H9 (cell line): ENCODE measurements around the gene MRPL55. TPM values are rescaled to one million over a fixed set of nuclear protein-coding genes. Genes with fewer than 3 reads are reported as not detected.

Experiments
- DNase-seq: peaks from one replicate; pipeline ENCODE4 v3.0.0-alpha.2; 2017
- H2AFZ ChIP-seq: one replicate; pipeline ENCODE4 v1.6.1; 2013; ENCODE audit warnings: mild to moderate bottlenecking, low read length, control low read depth, moderate library complexity
- H2AK5ac ChIP-seq: 2 replicates; pipeline ENCODE4 v1.6.1; 2013; ENCODE audit warnings: low read length, control low read depth, mixed read lengths; ENCODE audit not compliant: insufficient read length
- H2BK120ac ChIP-seq: one replicate; pipeline ENCODE4 v1.6.1; 2013; ENCODE audit warnings: low read depth, mild to moderate bottlenecking, low read length, control low read depth, inconsistent platforms; ENCODE audit not compliant: poor library complexity, severe bottlenecking
- H2BK12ac ChIP-seq: 2 replicates; pipeline ENCODE4 v1.6.1; 2013; ENCODE audit warnings: low read length, control low read depth, mixed read lengths, low read depth; ENCODE audit not compliant: insufficient read length
- H2BK15ac ChIP-seq: 2 replicates; pipeline ENCODE4 v1.6.1; 2013; ENCODE audit warnings: low read depth, low read length, control low read depth
- H2BK20ac ChIP-seq: one replicate; pipeline ENCODE4 v1.6.1; 2013; ENCODE audit warnings: low read depth, mild to moderate bottlenecking, low read length, control low read depth, inconsistent platforms; ENCODE audit not compliant: poor library complexity, severe bottlenecking
- H2BK5ac ChIP-seq: 2 replicates; pipeline ENCODE4 v1.6.1; 2013; ENCODE audit warnings: low read length, control low read depth, mixed read lengths; ENCODE audit not compliant: insufficient read length
- H3K14ac ChIP-seq: 2 replicates; pipeline ENCODE4 v1.6.1; 2013; ENCODE audit warnings: low read length, control low read depth; ENCODE audit not compliant: insufficient read depth
- H3K18ac ChIP-seq: 2 replicates; pipeline ENCODE4 v1.6.1; 2013; ENCODE audit warnings: low read depth, mild to moderate bottlenecking, mixed read lengths, low read length, control low read depth; ENCODE audit not compliant: insufficient read length
- H3K23ac ChIP-seq: 2 replicates; pipeline ENCODE4 v1.6.1; 2013; ENCODE audit warnings: low read length, control low read depth, mixed read lengths, low read depth; ENCODE audit not compliant: insufficient read length
- H3K23me2 ChIP-seq: 2 replicates; pipeline ENCODE4 v1.6.1; 2013; ENCODE audit warnings: low read depth, mild to moderate bottlenecking, mixed read lengths, low read length, control low read depth; ENCODE audit not compliant: insufficient read length, poor library complexity, severe bottlenecking
- H3K27ac ChIP-seq: 2 replicates; pipeline ENCODE4 v1.5.1; 2013; ENCODE audit warnings: low read length, control low read depth, mixed read lengths, low read depth; ENCODE audit not compliant: insufficient read length
- H3K27me3 ChIP-seq: 2 replicates; pipeline ENCODE4 v1.6.1; 2013; ENCODE audit warnings: low read length, control low read depth, inconsistent platforms; ENCODE audit not compliant: insufficient read depth
- H3K4ac ChIP-seq: 2 replicates; pipeline ENCODE4 v1.6.1; 2013; ENCODE audit warnings: low read depth, mild to moderate bottlenecking, control low read depth, inconsistent platforms, low read length, moderate library complexity
- H3K4me1 ChIP-seq: 2 replicates; pipeline ENCODE4 v1.6.1; 2013; ENCODE audit warnings: low read length, control low read depth, inconsistent platforms; ENCODE audit not compliant: insufficient read depth
- H3K4me2 ChIP-seq: 2 replicates; pipeline ENCODE4 v1.6.1; 2013; ENCODE audit warnings: low read length, control low read depth, mixed read lengths; ENCODE audit not compliant: insufficient read length, insufficient read depth
- H3K56ac ChIP-seq: 2 replicates; pipeline ENCODE4 v1.6.1; 2013; ENCODE audit warnings: low read depth, mild to moderate bottlenecking, mixed read lengths, low read length, control low read depth; ENCODE audit not compliant: insufficient read length
- H3K79me1 ChIP-seq: 2 replicates; pipeline ENCODE4 v1.6.1; 2013; ENCODE audit warnings: low read depth, mild to moderate bottlenecking, moderate library complexity, low read length, control low read depth, inconsistent platforms; ENCODE audit not compliant: insufficient read depth, poor library complexity, severe bottlenecking
- H3K79me2 ChIP-seq: 2 replicates; pipeline ENCODE4 v1.6.1; 2013; ENCODE audit warnings: low read length, control low read depth, inconsistent platforms; ENCODE audit not compliant: insufficient read depth
- H3K9ac ChIP-seq: 2 replicates; pipeline ENCODE4 v1.6.1; 2013; ENCODE audit warnings: low read length, control low read depth, mixed read lengths; ENCODE audit not compliant: insufficient read length; ENCODE audit errors: extremely low read depth
- H3K9me3 ChIP-seq: one replicate; pipeline ENCODE4 v1.6.1; 2013; ENCODE audit warnings: low read depth, low read length, inconsistent platforms; ENCODE audit not compliant: control insufficient read depth
- H3T11ph ChIP-seq: one replicate; pipeline ENCODE4 v1.6.1; 2013; ENCODE audit warnings: mild to moderate bottlenecking, low read length, control low read depth, inconsistent platforms
- H4K20me1 ChIP-seq: one replicate; pipeline ENCODE4 v1.6.1; 2013; ENCODE audit not compliant: control insufficient read depth, insufficient read length, insufficient read depth
- H4K5ac ChIP-seq: 2 replicates; pipeline ENCODE4 v1.6.1; 2013; ENCODE audit warnings: low read depth, mild to moderate bottlenecking, mixed read lengths, low read length, control low read depth; ENCODE audit not compliant: insufficient read length
- H4K8ac ChIP-seq: replicated peaks from 2 replicates; pipeline ENCODE4 v1.6.1; 2013; ENCODE audit warnings: low read length, control low read depth, mixed read lengths, low read depth; ENCODE audit not compliant: insufficient read length
- H4K91ac ChIP-seq: 2 replicates; pipeline ENCODE4 v1.6.1; 2013; ENCODE audit warnings: low read depth, mild to moderate bottlenecking, moderate library complexity, mixed read lengths, low read length, control low read depth; ENCODE audit not compliant: insufficient read length
- H3K27ac Mint-ChIP-seq, 3 experiments: 2 replicates in 2 of 3; 3 replicates in 1 of 3; pipeline ENCODE4 v1.8.0; 2020 to 2021; ENCODE audit warnings: mixed read lengths in 3 of 3, mild to moderate bottlenecking in 1 of 3, moderate library complexity in 1 of 3
- H3K27me3 Mint-ChIP-seq: 2 replicates; pipeline ENCODE4 v1.8.0; 2021; ENCODE audit warnings: low read depth, mild to moderate bottlenecking, moderate library complexity, mixed read lengths
- H3K36me3 Mint-ChIP-seq, 3 experiments: 2 replicates in 2 of 3; 3 replicates in 1 of 3; pipeline ENCODE4 v1.8.0; 2020 to 2021; ENCODE audit warnings: low read depth in 3 of 3, mixed read lengths in 3 of 3; ENCODE audit not compliant: insufficient read depth in 1 of 3
- H3K4me1 Mint-ChIP-seq, 2 experiments: 2 replicates each; pipeline ENCODE4 v1.8.0; 2020; ENCODE audit warnings: mixed read lengths in 2 of 2
- H3K4me3 Mint-ChIP-seq, 2 experiments: 2 replicates in 1 of 2; 3 replicates in 1 of 2; pipeline ENCODE4 v1.8.0; 2020 to 2021; ENCODE audit warnings: mild to moderate bottlenecking in 2 of 2, mixed read lengths in 2 of 2, moderate library complexity in 1 of 2
- H3K9me3 Mint-ChIP-seq, 2 experiments: 2 replicates in 1 of 2; 3 replicates in 1 of 2; pipeline ENCODE4 v1.8.0; 2020; ENCODE audit warnings: mild to moderate bottlenecking in 2 of 2, mixed read lengths in 2 of 2, moderate library complexity in 1 of 2
- WGBS: extraction: QIAGEN DNeasy Blood & Tissue Kit; methylation state at CpG from one replicate; pipeline ENCODE4 v1.1.7; 2013; ENCODE audit warnings: missing lambda C conversion rate, low lambda C conversion rate, mixed read lengths; ENCODE audit not compliant: insufficient read length; ENCODE audit errors: extremely low coverage; 5-methylcytosine and 5-hydroxymethylcytosine counted together
- total RNA-seq: library from RNA; stranded (reverse); gene quantifications from 2 replicates; pipeline ENCODE4 v1.2.1, GENCODE V29; 2021
- TF ChIP-seq, protein P1 (sequence below): fragments of 200-600 bp; sonication (generic); conservative IDR thresholded peaks from 3 replicates; pipeline ENCODE4 v1.8.0; 2021; ENCODE audit warnings: antibody characterized with exemption, mild to moderate bottlenecking

The MRPL55 gene
- total RNA-seq, 1 experiment from 2014 or later, result 62.3 TPM

DNA sequence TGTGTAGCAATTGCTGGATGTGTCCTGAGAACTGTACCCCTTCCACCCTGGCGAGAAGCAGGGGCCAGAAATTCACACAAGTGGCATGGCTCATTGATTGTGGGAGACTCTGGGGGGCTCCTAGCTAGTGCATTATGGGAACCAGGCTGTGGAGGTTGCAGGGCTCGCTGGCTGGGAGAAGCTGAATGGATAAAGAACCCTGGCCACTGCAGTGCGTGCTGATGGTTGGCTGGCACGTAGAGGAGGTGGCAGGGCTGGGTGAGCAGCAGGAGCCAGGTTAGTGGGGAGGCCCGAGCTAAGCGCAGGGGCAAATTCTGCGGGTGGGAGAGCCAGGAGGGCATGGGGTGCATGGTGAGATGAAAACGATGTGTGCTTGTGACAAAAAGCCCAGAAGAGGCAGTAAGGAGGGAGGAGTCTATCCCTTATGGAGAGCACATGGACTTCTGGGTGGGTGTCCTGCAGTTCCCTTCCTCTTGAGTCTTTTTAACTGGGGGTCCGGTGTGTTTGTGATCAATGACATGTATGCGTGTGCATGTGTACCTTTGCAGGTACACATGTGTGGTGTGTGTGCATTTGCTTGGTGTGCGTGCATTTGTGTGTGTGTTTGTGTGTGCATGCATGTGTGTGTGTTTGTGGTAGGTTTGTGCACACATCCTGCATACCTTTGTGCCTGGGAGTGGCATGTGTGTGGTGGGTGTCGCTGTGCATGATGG lies 34.5 kb upstream of the MRPL55 start:
- Histone ChIP-seq H3K9ac (no peak overlapping the region), H3K9me3 (no peaks in the 10 kb centered on the region), H3K14ac (no peak overlapping the region), H2AFZ (no peak overlapping the region), H3T11ph (no peak overlapping the region), H3K27ac (no peak overlapping the region), H3K4ac (no peak overlapping the region), H3K4me2 (no peak overlapping the region), H3K56ac (no peak overlapping the region), H3K79me2 (peaks cover 15% of the 10 kb centered on the region; the same call in 1 of the 2 replicates), H2BK20ac (no peak overlapping the region), H3K27me3 (no peaks in the 10 kb centered on the region), H2BK5ac (no peak overlapping the region), H3K18ac (no peak overlapping the region), H4K8ac (no peak overlapping the region), H2BK12ac (no peak overlapping the region), H4K20me1 (peaks cover 2% of the 10 kb centered on the region), H2AK5ac (no peak overlapping the region), H4K91ac (no peak overlapping the region), H3K79me1 (peaks cover 8% of the 10 kb centered on the region), H4K5ac (no peak overlapping the region), H3K23ac (no peak overlapping the region), H3K23me2 (peaks cover 11% of the 10 kb centered on the region), H3K4me1 (no peaks in the 10 kb centered on the region), H2BK120ac (no peak overlapping the region), H2BK15ac (no peak overlapping the region)
- peaks cover 4 to 15% of the 10 kb centered on the region in 2 experiments for H3K4me1 Mint-ChIP-seq
- TF ChIP-seq, protein P1, sequence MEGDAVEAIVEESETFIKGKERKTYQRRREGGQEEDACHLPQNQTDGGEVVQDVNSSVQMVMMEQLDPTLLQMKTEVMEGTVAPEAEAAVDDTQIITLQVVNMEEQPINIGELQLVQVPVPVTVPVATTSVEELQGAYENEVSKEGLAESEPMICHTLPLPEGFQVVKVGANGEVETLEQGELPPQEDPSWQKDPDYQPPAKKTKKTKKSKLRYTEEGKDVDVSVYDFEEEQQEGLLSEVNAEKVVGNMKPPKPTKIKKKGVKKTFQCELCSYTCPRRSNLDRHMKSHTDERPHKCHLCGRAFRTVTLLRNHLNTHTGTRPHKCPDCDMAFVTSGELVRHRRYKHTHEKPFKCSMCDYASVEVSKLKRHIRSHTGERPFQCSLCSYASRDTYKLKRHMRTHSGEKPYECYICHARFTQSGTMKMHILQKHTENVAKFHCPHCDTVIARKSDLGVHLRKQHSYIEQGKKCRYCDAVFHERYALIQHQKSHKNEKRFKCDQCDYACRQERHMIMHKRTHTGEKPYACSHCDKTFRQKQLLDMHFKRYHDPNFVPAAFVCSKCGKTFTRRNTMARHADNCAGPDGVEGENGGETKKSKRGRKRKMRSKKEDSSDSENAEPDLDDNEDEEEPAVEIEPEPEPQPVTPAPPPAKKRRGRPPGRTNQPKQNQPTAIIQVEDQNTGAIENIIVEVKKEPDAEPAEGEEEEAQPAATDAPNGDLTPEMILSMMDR, result no peak
- H3K27ac Mint-ChIP-seq, result peak overlapping the region in 1 of 3 experiments; percentile 50; a peak in 2 of 7 replicates
- H3K9me3 Mint-ChIP-seq, result no peaks in the 10 kb centered on the region
- H3K36me3 Mint-ChIP-seq, result no peaks in the 10 kb centered on the region; a peak in 1 of 7 replicates
- H3K4me3 Mint-ChIP-seq, result peak overlapping the region in 1 of 2 experiments; percentile 56; a peak in 2 of 5 replicates
- no peak for DNase-seq
- H3K27me3 Mint-ChIP-seq, result peaks cover 7% of the 10 kb centered on the region
- no CpG with 5 or more reads among the region's 12 CpGs for WGBS
